ENCODE data around the gene ASTL. TPM values are rescaled to one million over a fixed set of nuclear protein-coding genes. Genes with fewer than 3 reads are reported as not detected.

ASTL gene
- total and polyA plus RNA-seq, 12 donors: 0.16 TPM; not detected in 11

DNA sequence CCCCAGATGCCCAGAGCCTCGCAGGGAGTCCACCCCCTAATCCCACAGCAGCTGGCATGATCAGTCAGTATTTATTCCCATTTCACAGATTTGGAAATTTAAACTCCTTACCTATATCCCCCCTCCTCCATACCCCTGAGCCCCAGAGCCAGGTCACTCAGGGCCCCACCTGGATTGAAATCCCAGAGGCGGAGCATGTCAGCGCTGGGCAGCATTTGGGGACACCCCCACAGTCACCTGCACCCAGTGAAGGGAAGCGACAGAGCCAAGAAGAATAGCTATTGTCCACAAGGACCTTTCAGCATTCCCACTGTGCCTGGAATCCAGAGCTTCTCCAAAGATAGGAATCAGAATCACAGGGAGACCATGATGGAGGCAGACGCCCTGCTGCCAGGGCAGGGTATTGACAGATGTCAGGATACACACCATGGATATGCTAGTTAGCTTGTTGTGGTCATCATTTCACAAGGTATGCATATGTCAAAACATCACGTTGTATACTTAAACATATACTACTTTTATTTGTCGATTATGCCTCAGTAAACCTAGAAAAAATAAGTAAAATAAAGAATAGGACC lies 968 bp upstream of the ASTL start:
- Histone ChIP-seq H3K27me3 (peaks cover 0 to 19% (median 0%) of the 10 kb centered on the region in 7 donors), H3K4me1 (peaks cover 0 to 16% (median 2%) of the 10 kb centered on the region in 9 donors), H3K27ac (no peak overlapping the region), H3K4me3 (no peak overlapping the region), H3K9me3 (no peaks in the 10 kb centered on the region), H3K36me3 (peaks cover 0 to 8% (median 0%) of the 10 kb centered on the region in 9 donors)
- ATAC-seq (no peak), DNase-seq (peak in 1 of 2 donors; percentile 3)
- intact Hi-C loops (cut with DNase I): loop anchor here in 7 of 10 donors (2.0 to 10.0 kb wide), 7 partner anchors 33 to 373 kb away; partner anchors contain the start of gene NEURL3 (in 3 of the 7)
- 86 to 89% methylated on average over 7 of the region's 7 CpGs for WGBS, 2 donors
- TF ChIP-seq, protein P1, sequence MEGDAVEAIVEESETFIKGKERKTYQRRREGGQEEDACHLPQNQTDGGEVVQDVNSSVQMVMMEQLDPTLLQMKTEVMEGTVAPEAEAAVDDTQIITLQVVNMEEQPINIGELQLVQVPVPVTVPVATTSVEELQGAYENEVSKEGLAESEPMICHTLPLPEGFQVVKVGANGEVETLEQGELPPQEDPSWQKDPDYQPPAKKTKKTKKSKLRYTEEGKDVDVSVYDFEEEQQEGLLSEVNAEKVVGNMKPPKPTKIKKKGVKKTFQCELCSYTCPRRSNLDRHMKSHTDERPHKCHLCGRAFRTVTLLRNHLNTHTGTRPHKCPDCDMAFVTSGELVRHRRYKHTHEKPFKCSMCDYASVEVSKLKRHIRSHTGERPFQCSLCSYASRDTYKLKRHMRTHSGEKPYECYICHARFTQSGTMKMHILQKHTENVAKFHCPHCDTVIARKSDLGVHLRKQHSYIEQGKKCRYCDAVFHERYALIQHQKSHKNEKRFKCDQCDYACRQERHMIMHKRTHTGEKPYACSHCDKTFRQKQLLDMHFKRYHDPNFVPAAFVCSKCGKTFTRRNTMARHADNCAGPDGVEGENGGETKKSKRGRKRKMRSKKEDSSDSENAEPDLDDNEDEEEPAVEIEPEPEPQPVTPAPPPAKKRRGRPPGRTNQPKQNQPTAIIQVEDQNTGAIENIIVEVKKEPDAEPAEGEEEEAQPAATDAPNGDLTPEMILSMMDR (IDR thresholded peaks at IDR 0.05): no peak

DNA sequence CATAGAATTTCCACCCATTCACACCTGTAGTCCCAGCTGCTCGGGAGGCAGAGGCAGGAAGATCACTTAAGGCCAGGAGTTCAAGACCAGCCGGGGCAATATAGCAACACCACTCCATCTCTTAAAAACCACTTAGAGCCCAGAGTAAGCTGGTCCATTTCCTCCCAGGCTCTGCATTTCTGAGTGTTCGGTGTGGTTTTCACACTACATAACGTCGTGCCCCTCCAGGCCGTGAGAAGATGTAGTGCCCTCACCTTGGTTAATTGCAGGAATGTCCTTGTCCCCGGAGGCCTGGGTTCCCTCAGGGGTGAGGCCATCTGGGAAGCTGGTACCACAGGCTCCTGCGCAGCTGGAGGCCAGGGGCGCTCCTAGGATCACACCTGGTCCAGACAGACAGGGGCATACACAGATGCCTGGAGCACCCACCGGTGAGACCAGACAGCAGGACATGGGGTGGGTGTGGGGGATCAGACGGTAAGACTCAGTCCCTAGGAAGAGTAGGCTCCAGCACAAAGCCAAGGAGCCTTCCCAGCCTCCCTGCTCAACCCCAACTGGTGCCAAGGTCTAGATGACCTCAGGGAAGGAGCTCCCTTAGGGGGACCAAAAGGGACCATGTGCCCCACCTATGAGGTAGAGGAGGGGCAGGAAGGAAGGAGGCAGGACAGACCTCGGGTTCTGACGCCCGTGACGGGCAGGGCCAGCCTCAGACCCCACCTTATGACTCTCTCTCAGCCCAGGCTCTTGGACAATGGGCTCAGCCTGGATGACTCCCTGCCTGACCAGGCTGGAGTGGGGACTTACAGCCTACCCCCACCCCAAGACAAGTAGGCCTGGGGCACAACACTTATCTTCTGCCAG lies 752 bp downstream of the ASTL start:
- Histone ChIP-seq H3K9me3 (no peaks in the 10 kb centered on the region), H3K36me3 (no peaks in the 10 kb centered on the region), H3K27me3 (peaks cover 0 to 16% (median 0%) of the 10 kb centered on the region in 7 donors), H3K27ac (no peak overlapping the region), H3K4me3 (no peak overlapping the region), H3K4me1 (peaks cover 0 to 3% (median 0%) of the 10 kb centered on the region in 9 donors)
- ATAC-seq (peak in 3 of 8 donors; percentile 5 to 23 (median 16)), DNase-seq (peak in 1 of 2 donors; percentile 9)
- TF ChIP-seq, protein P1 (IDR thresholded peaks at IDR 0.05): no peak
- WGBS, 2 donors: 82 to 91% methylated on average over 15 of the region's 15 CpGs
- intact Hi-C loops (cut with DNase I): loop anchor here in 7 of 10 donors (2.0 to 10.0 kb wide), 7 partner anchors 35 to 375 kb away; partner anchors contain the start of gene NEURL3 (in 3 of the 7)

DNA sequence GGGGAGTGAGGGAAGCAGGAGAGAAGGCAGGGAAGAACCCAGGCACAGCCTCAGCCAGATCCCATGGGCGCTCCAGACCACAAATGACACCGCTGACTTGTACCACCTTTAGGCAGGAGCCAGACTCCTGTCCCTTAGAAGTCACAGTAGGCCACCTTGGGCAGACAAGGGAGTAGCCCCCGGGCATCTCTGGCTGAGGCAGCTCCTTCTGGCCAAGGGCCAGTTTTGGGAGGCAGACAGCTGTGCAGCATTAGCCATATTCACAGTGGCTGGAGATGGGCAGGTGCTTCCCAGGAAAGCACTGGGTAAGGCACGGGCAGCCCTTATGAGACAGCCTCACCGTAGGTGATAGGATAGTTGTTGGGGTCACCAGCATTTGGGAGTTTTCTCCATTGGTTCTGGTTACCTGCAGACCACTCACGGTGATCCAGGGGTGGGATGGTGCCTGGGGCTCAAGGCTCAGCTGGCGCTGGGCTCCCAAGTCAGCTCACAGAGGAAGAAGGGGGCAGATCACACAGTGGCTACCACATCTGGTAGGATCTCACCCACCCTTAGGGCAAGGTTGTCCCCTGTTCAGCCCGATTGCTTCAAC lies 2.1 kb downstream of the ASTL start:
- ATAC-seq: no peak
- Histone ChIP-seq H3K4me3 (no peak overlapping the region), H3K4me1 (no peaks in the 10 kb centered on the region), H3K27ac (no peak overlapping the region), H3K27me3 (peaks cover 0 to 16% (median 0%) of the 10 kb centered on the region in 7 donors), H3K36me3 (no peaks in the 10 kb centered on the region), H3K9me3 (no peaks in the 10 kb centered on the region)
- intact Hi-C loops (cut with DNase I): loop anchor here in 6 of 10 donors (5.0 to 10.0 kb wide), 5 partner anchors 36 to 376 kb away; partner anchors contain the start of gene NEURL3 (in 3 of the 6)
- WGBS, 2 donors: 83 to 87% methylated on average over 8 of the region's 8 CpGs
- DNase-seq: no peak
- TF ChIP-seq, protein P1 (IDR thresholded peaks at IDR 0.05): no peak

DNA sequence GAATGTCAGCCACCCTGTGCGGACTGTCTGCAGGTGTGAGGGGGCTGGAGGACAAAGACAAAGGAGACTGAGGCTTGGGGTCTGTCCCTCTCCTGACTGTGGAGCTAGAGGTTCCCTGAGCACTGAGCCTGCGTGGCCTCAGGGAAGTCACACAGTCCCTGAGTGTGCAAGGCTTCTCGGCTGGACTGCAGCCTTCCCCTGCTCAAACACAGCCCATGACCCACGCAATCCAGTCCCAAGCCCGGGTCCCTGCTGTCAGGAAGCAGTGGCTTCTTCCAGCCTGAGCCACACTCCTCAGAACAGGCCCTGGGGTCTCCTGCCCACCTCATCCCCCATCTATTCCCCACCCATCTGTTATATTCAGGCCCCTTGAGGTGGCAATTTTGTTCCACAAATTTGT lies 2.7 kb downstream of the ASTL start:
- TF ChIP-seq, protein P1 (IDR thresholded peaks at IDR 0.05): no peak
- intact Hi-C loops (cut with DNase I): loop anchor here in 6 of 10 donors (5.0 to 10.0 kb wide), 5 partner anchors 37 to 377 kb away; partner anchors contain the start of gene NEURL3 (in 3 of the 6)
- ATAC-seq (no peak), DNase-seq (no peak)
- Histone ChIP-seq H3K4me3 (no peak overlapping the region), H3K9me3 (no peaks in the 10 kb centered on the region), H3K27ac (no peak overlapping the region), H3K27me3 (peaks cover 0 to 16% (median 0%) of the 10 kb centered on the region in 7 donors), H3K36me3 (no peaks in the 10 kb centered on the region), H3K4me1 (no peaks in the 10 kb centered on the region)
- WGBS, 2 donors: 77 to 79% methylated on average over 5 of the region's 5 CpGs

Data from heart right ventricle (tissue), 16 donors.